ENCODE measurements around the gene INTS7. TPM values are rescaled to one million over a fixed set of nuclear protein-coding genes. Genes with fewer than 3 reads are reported as not detected.

INTS7 gene
- total RNA-seq, 4 donors from 2014 or later: 8.5 to 26.2 (median 11.4) TPM

GRCh38 chr1:211912844-211913432 is 122.4 kb downstream of the INTS7 start:
- Histone ChIP-seq H3K27ac (no peak overlapping the region), H3K36me3 (no peaks in the 10 kb centered on the region), H3K9me3 (no peaks in the 10 kb centered on the region), H3K4me3 (no peak overlapping the region), H3K27me3 (no peaks in the 10 kb centered on the region), H3K4me1 (no peaks in the 10 kb centered on the region)
- TF ChIP-seq CTCF (IDR thresholded peaks at IDR 0.05): no peak
- no peak for TF ChIP-seq POLR2A (IDR thresholded peaks at IDR 0.05)
- intact Hi-C loops (cut with DNase I; ENCODE audit: low total_unique reads): no loop called here
- DNase-seq: no peak

- TF ChIP-seq POLR2A (IDR thresholded peaks at IDR 0.05): no peak
- TF ChIP-seq CTCF (IDR thresholded peaks at IDR 0.05): no peak
- no peak for DNase-seq
- no peak overlapping the region for H3K4me3 ChIP-seq
- H3K4me1 ChIP-seq: no peaks in the 10 kb centered on the region
- H3K36me3 ChIP-seq: no peaks in the 10 kb centered on the region
- H3K27me3 ChIP-seq: no peaks in the 10 kb centered on the region
- H3K27ac ChIP-seq: no peak overlapping the region
- no peaks in the 10 kb centered on the region for H3K9me3 ChIP-seq
- intact Hi-C loops (cut with DNase I; ENCODE audit: low total_unique reads): no loop called here
These were observed 123.3 kb downstream of the INTS7 start for GRCh38 chr1:211912038-211912437.

GRCh38 chr1:211910913-211911485 is 124.4 kb downstream of the INTS7 start:
- intact Hi-C loops (cut with DNase I; ENCODE audit: low total_unique reads): no loop called here
- Histone ChIP-seq H3K9me3 (no peaks in the 10 kb centered on the region), H3K27ac (no peak overlapping the region), H3K27me3 (no peaks in the 10 kb centered on the region), H3K4me1 (no peaks in the 10 kb centered on the region), H3K4me3 (no peak overlapping the region), H3K36me3 (no peaks in the 10 kb centered on the region)
- DNase-seq: no peak
- TF ChIP-seq POLR2A (IDR thresholded peaks at IDR 0.05) (no peak), CTCF (IDR thresholded peaks at IDR 0.05) (no peak)

GRCh38 chr1:211910113-211910884 is 125.1 kb downstream of the INTS7 start:
- no peak overlapping the region for H3K4me3 ChIP-seq
- no peak overlapping the region for H3K27ac ChIP-seq
- no peak for TF ChIP-seq POLR2A (IDR thresholded peaks at IDR 0.05)
- TF ChIP-seq CTCF (IDR thresholded peaks at IDR 0.05): no peak
- H3K27me3 ChIP-seq: no peaks in the 10 kb centered on the region
- intact Hi-C loops (cut with DNase I; ENCODE audit: low total_unique reads): no loop called here
- no peaks in the 10 kb centered on the region for H3K36me3 ChIP-seq
- no peaks in the 10 kb centered on the region for H3K4me1 ChIP-seq
- no peak for DNase-seq
- no peaks in the 10 kb centered on the region for H3K9me3 ChIP-seq

- no peak overlapping the region for H3K4me3 ChIP-seq
- DNase-seq: no peak
- intact Hi-C loops (cut with DNase I; ENCODE audit: low total_unique reads): no loop called here
These were observed 126.0 kb downstream of the INTS7 start for GRCh38 chr1:211909395-211909794.

More at GRCh38 chr1:211909395-211909794, 126.0 kb downstream of the INTS7 start:
- TF ChIP-seq POLR2A (IDR thresholded peaks at IDR 0.05) (no peak), CTCF (IDR thresholded peaks at IDR 0.05) (no peak)
- Histone ChIP-seq H3K27me3 (no peaks in the 10 kb centered on the region), H3K4me1 (no peaks in the 10 kb centered on the region), H3K36me3 (no peaks in the 10 kb centered on the region), H3K27ac (no peak overlapping the region), H3K9me3 (no peaks in the 10 kb centered on the region)
